Stimulated activated CD4-positive, alpha-beta T cell treated with anti-CD3 and anti-CD28 coated beads, Interleukin-12 subunit alpha, Interleukin-12 subunit beta, amount 100 ng/mL, for 48 hours (primary cell): ENCODE results near the gene EDN1.

ENCODE experiments used
- DNase-seq, 3 donors: peaks; one replicate each; pipeline ENCODE4 v3.0.0-alpha.2; 2020; ENCODE audit warnings: low read depth in 2 of 3, low spot score in 1 of 3

EDN1 gene

DNA sequence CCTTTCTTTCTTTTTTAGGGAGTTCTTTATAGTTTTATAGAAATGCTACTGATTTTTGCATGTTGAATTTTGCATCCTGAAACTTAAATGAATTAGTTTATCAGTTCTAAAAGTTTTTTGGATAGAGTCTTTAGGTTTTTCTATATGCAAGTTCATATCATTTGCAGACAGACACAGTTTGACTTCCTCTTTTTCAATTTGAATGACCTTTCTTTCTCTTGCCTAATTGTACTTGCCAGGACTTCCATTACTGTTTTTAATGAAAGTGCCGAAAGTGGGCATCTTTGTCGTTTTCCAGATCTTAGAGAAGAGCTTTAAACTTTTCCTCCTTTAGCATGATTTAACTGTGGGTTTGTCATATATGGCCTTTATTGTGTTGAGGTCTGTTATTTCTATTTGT, 21.1 kb upstream of the EDN1 start:
- no peak for DNase-seq

DNA sequence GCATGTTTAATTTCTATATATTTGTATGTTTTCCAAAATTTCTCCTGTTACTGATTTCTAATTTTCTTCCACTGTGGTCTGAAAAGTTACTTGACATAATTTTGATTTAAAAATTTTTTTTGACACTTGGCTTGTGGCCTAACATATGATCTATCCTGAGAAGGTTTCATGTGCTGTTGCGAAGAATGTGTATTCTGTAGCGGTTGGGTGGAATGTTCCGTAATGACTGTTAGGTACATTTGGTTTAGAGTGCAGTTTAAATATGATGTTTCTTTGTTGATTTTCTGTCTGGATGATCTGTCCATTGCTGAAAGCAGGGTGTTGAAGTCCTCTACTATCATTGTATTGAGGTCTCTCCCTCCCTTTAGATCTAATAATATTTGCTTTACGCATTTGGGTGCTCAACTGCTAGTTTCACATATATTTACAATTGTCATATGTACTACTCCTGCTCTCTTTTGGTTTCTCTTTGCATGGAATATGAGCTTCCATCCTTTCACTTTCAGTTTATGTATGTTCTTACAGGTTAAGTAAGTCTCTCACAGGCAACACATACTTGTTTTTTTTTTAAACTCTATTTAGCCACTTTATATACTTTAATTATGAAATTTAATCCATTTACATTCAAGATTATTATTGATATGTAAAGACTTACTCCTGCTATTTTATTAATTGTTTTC, 19.5 kb upstream of the EDN1 start:
- DNase-seq: no peak

DNA sequence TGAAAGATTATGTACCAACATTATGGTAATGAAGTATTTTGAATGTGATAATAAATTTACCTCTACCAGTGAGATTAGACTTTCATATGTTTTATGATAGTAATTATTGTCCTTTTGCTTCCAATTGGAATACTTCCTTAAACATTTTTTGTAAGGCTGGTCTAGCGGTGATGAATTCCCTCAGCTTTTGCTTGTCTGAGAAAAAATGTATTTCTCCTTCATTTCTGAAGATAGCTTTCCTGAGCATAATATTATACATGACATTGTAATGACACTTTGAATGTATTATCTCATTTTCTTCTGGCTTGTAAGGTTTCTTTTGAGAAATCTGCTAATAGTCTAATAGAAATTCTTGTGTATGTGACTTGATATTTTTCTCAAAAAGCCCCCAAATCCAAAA, 18.6 kb upstream of the EDN1 start:
- DNase-seq: no peak

DNA sequence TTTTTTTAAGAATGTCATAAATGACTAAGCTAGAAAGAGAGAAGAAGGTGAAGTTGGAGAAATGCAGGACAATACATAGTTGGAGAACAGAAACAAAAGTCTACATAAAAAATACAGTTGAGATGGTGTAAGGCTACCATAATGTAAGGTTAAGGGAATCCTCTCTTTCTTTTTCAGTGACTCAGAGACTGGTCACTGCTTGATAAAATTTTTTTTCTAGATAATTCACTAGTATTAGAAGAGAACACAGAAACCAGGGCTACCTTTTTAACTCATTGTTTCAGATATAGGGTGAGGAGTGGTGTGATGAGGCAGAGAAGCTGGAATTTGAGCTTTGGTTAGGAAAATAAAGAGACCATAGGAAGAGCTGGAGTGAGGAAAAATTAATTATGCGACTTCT, 18.2 kb upstream of the EDN1 start:
- no peak for DNase-seq

DNA sequence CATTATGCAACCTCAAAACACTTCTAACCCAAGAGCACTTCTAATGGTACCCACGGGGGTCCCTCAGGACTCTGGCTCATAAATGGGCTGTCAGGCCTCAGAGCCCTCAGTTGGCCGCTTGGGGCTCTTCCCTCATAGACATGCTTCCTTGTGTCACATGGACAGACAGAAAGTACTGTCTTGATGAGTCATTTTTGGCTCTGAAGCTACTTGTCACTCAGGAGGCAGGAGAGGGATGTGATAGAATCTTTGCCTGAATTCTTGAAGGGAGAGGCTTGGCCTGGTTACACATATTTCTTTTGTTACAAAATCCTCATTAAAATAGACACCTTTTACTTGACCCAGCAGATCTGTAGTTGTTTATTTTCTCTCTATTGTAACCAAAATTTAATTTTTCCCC, 15.1 kb upstream of the EDN1 start:
- no peak for DNase-seq

DNA sequence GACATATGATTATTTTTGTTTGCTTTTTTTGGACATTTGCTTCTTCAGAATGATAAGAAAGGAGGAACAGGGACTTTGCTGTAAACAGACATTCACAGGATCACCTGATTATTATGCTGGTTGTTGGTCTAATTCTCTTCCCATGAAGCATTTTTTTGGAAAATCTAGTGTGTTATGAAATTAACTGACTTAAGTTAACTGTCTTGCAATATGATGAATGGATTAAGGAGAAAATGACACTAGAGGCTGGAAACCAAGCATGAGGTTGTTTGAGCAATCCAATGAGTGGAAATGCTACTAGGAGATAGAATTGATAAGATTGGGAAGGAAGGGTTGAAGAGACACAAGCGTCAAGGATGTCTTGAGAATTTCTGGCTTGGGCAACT, 13.2 kb upstream of the EDN1 start:
- DNase-seq: no peak

DNA sequence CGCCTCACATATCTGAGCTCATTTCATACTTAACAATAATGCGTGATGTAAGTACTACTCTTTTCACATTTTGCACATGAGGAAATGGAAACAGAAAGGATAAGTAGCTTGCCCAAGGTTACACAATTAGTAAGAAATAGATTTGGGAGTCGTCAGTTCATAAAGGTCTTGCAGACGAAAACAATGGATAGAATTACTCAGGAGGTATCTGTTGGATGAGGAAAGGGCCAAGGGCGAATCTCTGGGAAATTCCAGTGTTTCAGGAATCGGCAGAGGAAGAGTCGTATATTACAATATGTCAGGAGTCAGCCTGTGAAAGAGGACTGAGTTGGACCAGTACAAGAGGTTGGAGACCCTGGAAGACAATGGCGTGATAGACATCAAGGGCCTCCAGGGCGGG, 12.8 kb upstream of the EDN1 start:
- DNase-seq: no peak

DNA sequence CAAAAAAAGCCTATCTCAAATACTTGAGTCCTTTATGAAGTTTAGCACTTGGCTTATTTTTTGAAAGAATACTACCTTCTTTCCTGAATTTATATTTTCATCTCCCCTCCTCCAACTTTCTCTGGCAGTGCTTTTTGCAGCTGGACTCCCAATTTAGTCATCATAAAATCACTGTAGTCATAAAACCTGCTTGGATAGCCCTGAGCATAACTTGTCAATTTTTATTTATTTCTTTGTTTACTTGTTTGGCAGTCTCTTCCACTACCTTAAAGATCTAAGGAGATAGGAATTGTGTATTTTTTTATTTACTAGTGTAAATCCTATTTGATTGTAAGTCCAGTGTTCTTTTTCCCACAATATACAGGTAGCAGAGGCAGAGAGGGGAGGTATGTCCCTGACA, 11.2 kb upstream of the EDN1 start:
- no peak for DNase-seq

DNA sequence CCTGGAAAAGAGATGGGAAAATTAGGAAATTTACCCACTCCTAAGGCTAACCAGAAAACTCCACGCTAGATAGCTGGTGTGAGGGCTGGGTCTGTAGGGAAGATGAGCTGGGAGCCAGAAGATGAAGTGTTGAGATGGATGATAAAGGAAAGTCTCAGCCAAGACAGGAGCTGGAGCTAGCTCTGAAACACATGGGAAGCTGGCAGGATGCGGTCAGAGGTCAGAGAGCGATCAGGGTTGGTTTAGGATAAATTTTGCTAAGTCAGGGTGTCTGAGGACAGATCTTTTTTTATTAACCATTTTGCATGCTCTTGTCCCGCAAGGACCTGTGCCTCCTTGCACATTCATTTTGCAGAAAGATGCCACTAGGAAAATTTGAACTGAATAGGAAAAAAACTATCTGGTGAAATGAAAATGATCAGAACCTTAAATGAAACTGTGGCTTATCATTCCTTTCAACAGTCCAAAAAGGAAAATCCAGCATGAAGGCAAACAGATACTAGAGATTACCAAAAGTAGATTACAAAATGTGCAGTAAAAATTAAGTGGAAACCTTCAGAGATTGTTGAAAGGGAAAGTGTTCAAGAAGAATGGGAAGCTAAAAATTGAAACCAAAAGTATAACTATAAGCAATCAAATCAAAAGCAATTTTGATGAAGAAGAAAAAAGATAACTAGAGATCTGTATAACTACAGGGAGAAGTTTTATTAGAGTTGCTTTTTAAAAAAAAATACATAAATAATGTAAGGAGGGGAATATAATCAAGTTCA, 10.7 kb upstream of the EDN1 start:
- no peak for DNase-seq

DNA sequence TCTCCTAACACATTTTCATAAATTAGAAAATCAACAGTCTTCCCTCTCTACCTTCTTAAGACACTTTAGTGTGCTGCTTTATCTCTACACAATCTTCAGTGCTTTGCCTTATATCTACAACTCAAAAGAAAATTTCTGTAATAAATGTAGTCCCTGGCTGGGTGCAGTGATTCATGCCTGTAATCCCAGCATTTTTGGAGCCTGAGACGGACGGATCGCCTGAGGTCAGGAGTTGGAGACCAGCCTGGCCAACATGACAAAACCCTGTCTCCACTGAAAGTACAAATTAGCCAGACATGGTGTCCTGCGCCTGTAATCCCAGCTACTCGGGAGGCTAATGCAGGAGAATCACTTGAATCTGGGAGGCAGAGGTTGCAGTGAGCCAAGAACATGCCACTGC, 9.7 kb upstream of the EDN1 start:
- no peak for DNase-seq

DNA sequence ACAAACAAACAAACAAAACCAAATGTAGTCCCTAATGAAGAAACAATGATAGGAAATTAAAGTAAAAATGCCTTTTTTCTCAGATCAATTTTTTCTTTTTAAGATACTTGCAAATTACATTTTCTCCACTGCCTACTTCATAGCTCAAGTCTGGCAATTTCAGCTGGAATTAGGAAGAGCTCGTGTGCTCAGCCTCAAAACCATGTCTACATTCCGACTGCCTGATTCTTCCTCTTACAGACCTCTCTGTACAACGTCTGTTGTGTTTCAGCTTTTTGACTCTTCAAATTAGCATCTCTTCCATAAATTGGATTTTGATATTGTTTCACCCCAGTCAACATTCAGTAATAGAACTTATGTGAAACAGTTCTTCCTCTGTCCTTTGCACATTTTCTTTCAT, 9.3 kb upstream of the EDN1 start:
- DNase-seq: no peak

DNA sequence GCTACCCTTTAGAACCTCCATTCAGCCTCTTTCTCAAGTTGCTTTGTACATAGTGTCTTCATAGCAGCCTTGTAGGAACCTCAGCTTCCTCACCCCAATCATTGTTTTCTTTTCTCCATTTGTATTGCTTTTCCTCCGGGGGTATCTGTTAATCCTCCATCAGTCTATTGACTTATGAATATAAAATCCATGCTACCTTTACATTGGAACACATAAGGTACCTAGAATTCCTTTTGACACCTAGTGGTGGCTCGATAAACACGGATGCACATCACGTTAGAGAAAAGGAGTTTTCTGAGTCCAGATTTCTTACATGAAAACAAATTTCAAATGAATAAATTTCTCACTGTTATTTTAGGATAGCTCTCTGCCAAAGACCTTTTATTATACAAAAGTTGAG, 6.3 kb upstream of the EDN1 start:
- DNase-seq: no peak

DNA sequence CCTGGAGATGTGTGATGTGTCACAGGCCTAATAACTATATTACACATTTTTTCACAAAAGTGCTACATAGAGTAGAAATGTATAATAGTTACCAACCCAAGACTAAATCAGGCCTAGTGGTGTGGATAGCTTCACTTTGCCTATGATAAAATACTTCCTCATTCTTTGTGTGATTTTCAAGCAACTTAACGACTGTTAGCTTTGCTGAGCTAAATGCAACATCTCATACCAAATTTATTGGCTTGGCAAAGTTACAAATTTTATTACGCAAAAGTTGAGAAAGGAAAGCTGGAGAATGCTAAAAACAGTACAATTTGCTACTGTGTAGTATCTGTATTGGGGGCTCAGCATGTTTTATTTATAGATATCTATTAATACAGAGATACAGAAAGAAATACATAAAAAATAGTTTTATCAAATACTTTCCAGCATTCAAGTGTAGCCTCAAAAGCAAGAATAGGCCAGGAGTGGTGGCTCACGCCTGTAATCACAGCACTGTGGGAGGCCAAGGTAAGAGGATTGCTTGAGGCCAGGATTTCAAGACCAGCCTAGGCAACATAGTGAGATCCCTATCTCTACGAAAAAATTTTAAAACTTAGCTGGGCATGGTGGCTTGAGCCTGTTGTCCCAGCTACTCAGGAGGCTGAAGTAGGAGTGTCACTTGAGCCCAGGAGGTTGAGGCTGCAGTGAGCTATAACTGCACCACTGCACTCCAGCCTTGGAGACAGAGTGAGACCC, 3.6 kb upstream of the EDN1 start:
- DNase-seq: no peak

DNA sequence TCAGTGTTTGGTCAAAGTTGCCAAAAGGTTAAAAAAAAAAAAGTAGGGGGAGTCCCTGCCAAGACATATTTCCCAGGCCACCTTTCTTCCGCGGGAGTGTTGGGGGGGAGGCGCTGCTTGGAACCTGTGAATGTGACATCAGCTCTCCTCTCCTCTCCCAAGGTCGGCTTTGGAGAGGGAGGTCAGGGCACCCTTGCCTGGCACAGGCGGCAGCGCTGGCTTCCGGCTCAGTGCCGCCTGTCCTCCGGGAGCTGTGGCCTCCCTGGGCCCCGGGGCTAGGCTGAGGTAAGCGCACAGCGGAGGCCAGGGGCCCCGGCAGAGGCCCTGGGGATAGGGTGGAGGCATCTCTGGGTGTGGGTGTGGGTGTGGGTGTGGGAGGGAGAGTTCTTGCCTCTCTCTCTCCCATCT, 1.9 kb upstream of the EDN1 start:
- no peak for DNase-seq

DNA sequence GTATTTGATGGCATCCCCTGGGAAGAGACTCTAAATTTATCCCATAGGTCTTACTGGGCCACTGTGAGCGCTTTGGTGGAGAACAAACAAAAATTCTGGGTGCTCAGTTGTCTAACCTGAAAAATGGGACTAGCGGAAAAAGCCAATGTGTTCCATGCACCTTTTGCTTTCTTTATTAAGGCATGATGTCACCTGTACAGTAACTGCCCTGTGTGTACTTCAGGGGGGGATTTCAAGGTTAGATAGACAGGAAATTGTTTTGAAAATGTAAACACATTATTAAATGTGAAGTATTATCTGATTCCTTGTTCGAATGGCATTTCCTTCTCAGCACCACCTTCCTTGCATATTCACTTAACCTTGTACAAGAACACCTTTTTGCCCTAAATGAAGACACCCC, 1.2 kb upstream of the EDN1 start:
- DNase-seq: no peak

DNA sequence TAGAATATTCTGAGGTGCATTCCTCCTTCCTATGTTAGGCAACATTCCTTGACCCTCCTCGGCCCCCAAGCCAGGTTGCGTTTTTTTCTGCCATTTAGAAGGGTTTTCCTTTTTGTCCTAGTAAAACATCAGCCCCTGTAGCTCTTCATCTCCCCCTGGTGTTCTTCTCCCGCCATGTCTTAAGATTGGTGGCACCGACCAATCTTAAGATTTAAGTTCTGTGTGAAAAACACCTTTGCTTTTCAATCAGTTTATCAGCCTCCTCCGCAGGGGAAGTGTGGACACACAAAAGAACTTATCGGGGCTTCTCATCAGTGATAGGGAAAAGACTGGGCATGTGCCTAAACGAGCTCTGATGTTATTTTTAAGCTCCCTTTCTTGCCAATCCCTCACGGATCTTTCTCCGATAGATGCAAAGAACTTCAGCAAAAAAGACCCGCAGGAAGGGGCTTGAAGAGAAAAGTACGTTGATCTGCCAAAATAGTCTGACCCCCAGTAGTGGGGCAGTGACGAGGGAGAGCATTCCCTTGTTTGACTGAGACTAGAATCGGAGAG, 719 bp upstream of the EDN1 start:
- peak in 2 of 3 donors; percentile 39 to 67 for DNase-seq

DNA sequence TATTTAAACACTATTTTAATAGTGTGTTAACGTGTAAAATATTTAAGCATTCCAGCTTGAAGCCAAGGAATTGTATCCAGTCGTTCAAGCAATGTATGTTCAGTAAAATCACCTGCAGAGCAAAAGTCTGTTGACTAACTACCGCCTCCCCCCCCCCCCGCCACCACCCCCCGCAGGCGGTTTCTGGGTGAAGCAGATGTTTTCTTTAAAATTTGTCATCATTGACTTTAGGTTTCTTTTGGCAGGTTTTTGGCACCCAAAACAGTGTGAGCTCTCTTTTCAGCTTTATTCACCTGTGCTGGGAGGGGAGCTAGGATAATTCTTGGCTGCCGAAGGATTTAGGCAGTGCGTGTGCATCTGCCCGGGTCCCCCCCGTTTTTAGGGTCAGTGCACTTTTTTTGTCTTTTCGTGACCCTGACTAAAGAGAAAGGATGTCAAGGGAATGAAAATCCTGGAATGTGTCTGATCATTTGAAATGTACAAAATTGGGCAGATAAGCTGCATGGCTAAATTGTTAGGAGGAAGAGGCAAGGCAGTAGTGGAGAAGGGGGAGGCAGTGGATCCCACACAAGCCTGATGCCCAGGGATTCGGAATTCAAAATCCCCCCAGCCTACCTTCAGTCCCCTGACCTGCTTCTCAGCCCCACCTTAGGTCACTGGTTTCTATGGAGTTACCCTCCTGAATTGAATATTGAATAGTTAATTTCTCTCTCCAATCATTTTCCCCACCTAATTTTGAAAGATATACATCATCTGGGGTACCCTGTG, 1.1 kb downstream of the EDN1 start:
- DNase-seq: no peak

DNA sequence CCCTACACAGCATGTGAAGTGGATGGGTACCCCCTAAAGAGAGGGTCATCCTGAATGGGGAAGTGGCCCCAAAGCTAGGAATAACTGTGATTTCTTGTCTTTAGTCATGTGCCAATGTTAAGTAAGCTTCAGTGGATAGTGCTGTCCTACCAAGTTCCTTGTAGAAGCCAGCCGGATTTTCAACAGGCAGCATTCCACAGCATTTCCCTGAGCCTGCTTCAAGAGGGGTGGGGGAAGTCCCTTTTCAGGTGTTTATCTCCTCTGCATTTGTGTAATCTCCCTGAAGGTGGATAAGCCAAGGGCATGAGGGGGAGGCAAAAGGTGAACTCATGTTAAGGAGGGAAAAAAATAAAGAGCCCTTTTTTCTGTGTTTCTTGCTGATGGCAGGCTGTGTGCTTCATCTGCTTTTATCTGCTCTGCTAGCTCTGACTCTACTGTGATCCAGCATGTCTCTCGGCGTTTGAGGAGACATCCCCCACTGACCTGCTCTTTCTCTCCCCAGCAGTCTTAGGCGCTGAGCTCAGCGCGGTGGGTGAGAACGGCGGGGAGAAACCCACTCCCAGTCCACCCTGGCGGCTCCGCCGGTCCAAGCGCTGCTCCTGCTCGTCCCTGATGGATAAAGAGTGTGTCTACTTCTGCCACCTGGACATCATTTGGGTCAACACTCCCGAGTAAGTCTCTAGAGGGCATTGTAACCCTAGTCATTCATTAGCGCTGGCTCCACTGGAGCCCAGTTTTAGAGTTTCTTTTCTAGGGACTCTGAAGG, 1.9 kb downstream of the EDN1 start:
- DNase-seq: no peak

DNA sequence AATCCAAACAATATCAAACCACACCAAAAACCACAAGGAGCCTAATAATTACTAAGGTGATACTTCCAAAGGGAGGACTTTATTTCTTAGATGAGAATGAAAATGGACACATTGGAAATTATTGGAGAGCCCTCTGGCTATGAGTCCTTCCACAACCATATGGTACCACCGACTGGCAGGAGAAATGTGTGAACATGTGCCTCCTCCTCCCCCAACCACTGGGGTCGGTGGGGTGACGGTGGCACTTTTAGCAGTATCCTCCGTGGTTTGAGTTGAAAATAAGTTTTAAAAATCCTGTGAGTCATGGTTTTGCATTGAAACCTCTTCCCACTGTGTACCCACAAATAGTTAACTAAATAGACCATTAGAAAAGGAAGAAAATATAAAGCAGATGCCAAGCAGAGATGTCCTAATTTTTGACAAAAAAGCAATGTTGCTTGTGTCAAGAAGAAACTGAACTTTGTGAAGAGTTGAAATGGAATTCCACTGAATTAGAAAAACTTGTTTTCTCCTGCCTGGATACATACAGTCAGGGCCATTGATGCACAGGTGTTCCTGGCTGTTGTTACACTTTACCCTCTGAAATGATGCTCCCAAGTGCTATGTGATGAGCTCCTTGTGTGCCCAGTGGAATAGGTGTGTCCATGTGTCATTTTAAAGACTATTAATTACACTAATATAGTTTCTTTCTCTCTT, 3.2 kb downstream of the EDN1 start:
- no peak for DNase-seq
